HG02870 (cell line): ENCODE data around the gene CENATAC.
"Not testable (repeated sequence)": the region's sequence is repeated elsewhere in the genome, so short reads cannot be mapped to it uniquely, and the experiment has no call there.

Experiments
- ATAC-seq: cut with Tn5 transposase; IDR thresholded peaks from one replicate; pipeline ENCODE4 v1.9.1; 2021; ENCODE audit warnings: mild to moderate bottlenecking, moderate library complexity; ENCODE audit not compliant: unreplicated experiment

Gene CENATAC

GRCh38 chr11:118991486-118992038, 6.4 kb upstream of the CENATAC start:
- ATAC-seq = not testable (repeated sequence)

GRCh38 chr11:118996926-118997626, 862 bp upstream of the CENATAC start:
- no peak for ATAC-seq

- ATAC-seq = peak; percentile 19
These were observed 415 bp downstream of the CENATAC start for GRCh38 chr11:118998388-118998717.

GRCh38 chr11:118998822-118999221, 884 bp downstream of the CENATAC start:
- ATAC-seq = no peak

GRCh38 chr11:119000906-119001305, 3.0 kb downstream of the CENATAC start:
- ATAC-seq = no peak

GRCh38 chr11:119006656-119007055, 8.7 kb downstream of the CENATAC start:
- ATAC-seq = no peak

GRCh38 chr11:119011476-119012053, 13.6 kb downstream of the CENATAC start:
- no peak for ATAC-seq

GRCh38 chr11:119012629-119013170, 14.8 kb downstream of the CENATAC start:
- ATAC-seq = no peak

GRCh38 chr11:119014209-119014924, 16.4 kb downstream of the CENATAC start:
- ATAC-seq = no peak

GRCh38 chr11:119015054-119015611, 17.2 kb downstream of the CENATAC start:
- ATAC-seq = no peak

GRCh38 chr11:119016216-119017009, 18.5 kb downstream of the CENATAC start:
- ATAC-seq = no peak

GRCh38 chr11:119017377-119017776, 19.4 kb downstream of the CENATAC start:
- not testable (repeated sequence) for ATAC-seq

GRCh38 chr11:119018074-119018938, 20.4 kb downstream of the CENATAC start, which contains the start of the genes RPS25 and TRAPPC4:
Gene RPS25, minus strand, starts transcription at chr11:119018343. Its CDS starts 59 bp downstream, at chr11:119018284.
Gene TRAPPC4, plus strand, starts transcription at chr11:119018766. Its CDS starts 30 bp downstream, at chr11:119018796.
- peak; percentile 86 for ATAC-seq

- ATAC-seq = no peak
These were observed 22.1 kb downstream of the CENATAC start for GRCh38 chr11:119019996-119020395.

GRCh38 chr11:119021631-119022030, 23.7 kb downstream of the CENATAC start:
- no peak for ATAC-seq

- no peak for ATAC-seq
These were observed 25.8 kb downstream of the CENATAC start for GRCh38 chr11:119023741-119024140.

GRCh38 chr11:119024430-119025098, 26.6 kb downstream of the CENATAC start:
- no peak for ATAC-seq

- no peak for ATAC-seq
These were observed 27.1 kb downstream of the CENATAC start for GRCh38 chr11:119025099-119025473.

- no peak for ATAC-seq
These were observed 27.6 kb downstream of the CENATAC start for GRCh38 chr11:119025541-119025940.
